ENCODE results near the gene IL22RA1.

DNA sequence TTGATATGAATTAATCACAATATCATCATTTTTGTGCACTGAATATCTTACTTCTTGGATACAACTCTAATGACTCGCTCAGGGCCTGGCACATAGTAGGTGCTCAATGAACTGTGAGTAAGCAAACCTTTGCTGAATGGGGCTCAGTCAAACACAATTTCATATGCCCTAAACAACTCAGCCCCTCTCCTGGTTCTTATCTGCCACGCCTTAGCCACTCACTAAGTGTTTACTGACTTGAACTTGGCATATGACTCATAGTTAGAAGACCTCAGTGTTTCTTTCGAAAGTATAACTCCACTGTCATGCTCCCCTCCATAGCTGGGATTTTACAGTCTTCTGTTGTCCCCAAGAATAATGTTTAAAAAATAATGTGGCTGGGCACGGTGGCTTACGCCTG is 48.9 kb upstream of the IL22RA1 start:
- TF ChIP-seq, protein P1, sequence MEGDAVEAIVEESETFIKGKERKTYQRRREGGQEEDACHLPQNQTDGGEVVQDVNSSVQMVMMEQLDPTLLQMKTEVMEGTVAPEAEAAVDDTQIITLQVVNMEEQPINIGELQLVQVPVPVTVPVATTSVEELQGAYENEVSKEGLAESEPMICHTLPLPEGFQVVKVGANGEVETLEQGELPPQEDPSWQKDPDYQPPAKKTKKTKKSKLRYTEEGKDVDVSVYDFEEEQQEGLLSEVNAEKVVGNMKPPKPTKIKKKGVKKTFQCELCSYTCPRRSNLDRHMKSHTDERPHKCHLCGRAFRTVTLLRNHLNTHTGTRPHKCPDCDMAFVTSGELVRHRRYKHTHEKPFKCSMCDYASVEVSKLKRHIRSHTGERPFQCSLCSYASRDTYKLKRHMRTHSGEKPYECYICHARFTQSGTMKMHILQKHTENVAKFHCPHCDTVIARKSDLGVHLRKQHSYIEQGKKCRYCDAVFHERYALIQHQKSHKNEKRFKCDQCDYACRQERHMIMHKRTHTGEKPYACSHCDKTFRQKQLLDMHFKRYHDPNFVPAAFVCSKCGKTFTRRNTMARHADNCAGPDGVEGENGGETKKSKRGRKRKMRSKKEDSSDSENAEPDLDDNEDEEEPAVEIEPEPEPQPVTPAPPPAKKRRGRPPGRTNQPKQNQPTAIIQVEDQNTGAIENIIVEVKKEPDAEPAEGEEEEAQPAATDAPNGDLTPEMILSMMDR (IDR thresholded peaks at IDR 0.05): no peak
- TF ChIP-seq POLR2A (IDR thresholded peaks at IDR 0.05; ENCODE audit: low read depth): no peak

Data from esophagus muscularis mucosa (tissue), 3 donors.